Fibroblast of skin of scalp (primary cell): ENCODE data around the gene RALB.
"Not testable (repeated sequence)": the region's sequence is repeated elsewhere in the genome, so short reads cannot be mapped to it uniquely, and the experiment has no call there.

Experiments
- DNase-seq: peaks from one replicate; pipeline ENCODE4 v3.0.0-alpha.2; 2013

Gene RALB

DNA sequence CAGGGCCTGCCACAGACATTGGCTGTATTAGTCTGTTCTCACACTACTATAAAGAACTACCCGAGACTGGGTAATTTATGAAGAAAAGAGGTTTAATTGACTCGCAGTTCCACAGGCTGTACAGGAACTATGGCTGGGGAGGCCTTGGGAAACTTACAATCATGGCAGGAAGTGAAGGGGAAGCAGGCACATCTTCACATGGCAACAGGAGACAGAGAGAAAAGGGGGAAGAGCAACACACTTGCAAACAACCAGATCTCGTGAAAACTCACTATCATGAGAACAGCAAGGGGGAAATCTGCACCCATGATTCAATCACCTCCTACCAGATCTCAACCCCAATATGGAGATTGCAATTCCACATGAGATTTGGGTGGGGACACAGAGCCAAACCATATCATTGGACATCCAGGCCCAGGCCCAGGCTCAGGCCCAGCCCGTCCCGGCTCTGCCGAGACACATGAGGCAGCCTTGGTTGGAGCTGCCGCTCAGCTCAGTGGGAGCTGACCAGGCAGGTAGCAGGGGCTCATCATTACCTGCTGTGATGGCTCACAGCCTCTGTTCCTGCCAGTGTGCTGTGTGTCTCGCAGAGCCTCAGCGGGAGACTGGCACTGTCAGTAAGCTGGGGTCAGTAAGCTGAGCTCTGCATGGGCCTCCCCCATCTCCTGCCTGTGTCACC lies 8.6 kb upstream of the RALB start:
- DNase-seq: no peak

DNA sequence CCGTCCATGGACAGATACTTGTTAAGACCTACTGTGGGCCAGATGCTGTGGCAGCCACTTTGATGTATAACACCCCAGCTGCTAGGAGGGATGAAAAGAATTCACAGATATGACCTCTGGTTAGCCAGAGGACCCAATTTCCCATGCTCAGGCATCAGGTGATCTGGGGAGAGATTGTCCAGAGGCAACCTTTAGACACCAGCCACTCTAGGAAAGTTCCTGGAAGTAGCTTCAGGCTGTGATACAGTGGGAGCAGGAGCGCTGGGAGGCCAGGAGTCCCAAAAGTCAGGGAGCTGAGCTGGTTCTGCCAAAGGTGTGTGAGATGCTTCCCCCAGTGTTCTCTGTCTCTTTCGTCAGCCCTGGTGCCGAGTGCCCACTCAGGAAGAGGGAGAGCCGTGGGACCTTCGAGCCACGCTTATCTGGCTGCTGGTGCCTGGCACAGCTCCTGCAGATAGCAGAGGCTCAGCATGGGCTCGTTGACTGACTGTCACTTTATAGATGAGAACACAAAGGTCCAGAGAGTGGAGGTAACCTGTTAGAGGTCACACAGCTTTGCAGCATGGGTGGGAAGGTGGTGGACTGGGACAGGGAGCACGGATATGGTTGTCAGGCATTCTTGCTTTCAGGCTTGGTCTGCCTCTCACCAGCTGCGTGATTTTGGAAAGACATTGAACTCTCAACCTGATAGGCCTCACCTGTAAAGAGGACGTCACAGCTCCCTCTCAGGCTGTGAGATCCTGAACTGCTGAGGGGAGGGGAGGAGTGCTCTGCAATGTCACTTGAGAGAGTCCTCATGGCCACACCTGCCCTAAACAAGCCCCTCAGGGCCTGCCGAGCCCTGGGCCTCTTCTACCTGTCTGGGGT lies 7.8 kb upstream of the RALB start:
- no peak for DNase-seq

DNA sequence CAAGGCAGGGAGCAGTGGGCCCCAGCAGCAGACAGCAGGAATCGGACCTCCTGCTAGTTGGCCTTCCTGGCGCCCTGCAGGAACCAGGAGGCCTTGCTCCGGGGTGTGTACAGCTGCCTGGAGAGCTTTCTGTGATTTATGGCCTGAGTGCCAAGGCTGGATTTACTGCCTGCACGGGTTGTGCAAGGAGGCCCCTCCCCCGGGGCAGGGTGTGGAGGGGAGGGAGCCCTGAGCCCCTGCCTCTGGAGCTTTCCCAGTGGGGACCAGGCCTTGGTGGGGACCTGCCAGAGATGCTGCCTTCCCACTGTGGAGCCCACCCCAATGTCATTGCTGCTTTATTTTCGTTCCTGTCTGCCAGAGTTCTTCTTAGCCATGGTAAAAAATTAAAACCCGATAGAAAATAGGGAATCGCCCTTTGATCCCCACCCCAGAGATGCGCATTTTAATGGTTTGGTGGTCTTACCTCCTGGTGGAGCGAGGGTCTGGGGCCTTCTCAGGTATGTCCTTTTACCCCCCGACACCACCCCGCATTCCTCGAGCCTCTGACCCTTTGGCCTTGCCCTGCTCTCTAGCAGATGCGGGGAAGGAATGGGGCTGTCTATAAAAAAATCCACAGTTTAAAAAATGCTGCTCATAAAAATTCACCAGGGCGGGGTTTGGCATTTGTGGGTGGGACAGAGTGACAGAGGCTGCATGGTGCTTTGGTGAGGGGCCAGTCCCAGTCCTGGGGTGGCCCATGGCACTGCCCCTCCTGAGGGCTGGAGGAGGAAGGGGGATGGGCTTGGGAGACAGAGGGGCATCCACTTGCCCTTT lies 6.9 kb upstream of the RALB start:
- no peak for DNase-seq

DNA sequence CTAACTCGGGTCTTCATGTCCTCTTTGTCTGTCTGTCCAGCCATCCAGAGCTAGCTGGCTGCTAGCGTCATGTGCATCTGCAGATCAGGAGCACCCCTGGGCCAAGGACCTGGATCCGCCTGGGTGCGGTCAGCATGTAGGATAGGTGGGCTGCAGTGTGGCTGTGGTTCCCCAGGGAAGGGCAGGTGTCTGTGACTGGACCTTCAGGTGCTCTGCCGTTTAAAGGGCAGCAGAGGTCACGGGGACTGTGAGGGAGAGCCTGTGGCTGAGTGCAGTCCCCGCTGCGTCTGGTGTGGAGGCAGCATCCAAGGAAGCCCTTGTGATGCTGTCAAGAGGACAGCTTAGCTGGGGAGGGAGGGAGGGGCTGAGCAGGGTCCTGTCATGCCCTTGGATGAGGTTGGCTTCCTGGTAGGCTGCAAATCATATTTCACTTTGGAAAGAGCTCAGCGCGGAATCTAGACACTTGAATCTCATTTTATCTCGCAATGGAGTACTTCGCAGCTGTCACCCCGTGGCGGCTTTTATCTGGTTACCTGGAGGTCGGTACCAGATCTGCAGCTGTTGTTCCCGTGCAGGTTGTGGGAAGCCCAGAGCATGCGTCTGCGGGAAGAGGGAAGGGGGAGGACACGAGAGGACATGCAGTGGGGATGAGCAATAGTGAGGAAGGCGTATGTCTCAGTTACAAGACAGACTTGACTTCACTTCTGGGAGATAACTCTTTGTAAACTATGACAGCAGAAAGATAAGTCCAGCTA lies 5.9 kb upstream of the RALB start:
- no peak for DNase-seq

DNA sequence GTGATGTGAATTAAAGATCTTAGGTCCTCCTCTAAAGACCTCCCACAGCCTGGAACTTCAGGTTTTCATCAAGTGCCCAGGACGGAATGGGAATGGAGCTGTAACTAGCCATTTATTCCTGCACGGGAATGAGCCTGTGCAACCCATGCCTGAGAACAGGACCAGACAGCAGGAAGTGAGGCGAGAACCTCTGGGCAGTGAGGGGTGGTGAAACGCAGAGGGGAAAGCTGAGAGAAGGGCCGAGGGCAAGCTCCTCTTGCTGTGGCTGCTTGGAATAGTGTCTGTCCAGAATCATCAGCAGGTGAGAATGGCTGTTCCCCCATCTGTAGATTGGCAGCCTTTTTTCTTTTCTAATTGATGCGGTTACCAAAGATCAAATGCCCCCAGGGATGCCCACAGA lies 4.8 kb upstream of the RALB start:
- no peak for DNase-seq

DNA sequence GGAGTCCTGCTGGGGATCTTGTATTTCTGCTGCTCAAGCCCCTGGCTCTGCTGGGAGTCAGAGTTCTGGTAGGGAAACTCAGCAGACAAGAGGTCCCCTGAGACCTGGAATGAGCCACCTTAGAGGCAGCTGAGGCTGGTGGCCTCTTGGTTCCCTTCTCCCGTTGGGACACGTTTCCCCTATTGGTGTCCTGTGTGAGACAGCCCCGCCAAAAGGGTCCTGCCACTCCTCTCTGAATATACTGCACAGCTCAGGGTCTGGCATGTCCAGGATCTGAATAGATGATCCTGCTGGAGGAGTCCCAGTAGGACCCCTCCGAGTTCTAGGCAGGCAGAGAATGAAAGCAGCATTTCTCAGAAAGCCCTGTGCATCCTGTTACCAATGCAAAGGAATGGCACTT lies 2.0 kb upstream of the RALB start:
- DNase-seq: no peak

DNA sequence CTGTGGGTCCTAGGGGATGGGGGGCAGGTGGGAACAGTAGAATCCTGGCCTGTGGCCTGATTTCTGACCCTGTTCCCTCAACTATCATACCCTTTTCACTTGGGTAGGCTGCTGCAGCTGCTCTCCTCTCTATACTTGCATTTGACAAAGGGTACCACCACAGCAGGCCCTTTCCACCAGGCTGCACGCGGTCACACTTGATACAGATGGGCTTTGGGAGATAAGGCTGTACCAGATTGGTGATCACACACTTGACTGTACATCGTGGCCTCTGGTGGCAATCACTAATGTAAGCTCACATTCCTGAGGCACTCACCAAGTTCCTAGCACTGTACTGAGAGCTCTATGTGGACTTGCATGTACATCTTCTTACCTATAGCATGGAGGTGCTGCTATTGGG lies 1.6 kb upstream of the RALB start:
- DNase-seq: no peak

DNA sequence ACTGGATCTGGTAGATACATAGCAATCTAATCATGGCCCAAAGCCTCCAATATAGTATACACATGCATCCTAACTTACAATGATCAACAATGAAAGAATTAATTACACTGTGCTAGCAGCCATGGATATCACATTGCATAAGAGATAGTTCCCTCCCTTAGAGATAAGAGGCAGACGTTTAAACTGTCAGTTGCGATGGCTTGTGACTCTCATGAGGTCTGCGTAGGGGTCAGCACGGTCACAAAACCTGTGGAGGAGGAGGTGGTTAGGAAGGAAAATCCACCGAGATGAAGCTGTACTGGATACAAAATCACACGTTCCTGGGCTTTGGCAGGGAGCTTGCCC lies 800 bp upstream of the RALB start:
- no peak for DNase-seq

DNA sequence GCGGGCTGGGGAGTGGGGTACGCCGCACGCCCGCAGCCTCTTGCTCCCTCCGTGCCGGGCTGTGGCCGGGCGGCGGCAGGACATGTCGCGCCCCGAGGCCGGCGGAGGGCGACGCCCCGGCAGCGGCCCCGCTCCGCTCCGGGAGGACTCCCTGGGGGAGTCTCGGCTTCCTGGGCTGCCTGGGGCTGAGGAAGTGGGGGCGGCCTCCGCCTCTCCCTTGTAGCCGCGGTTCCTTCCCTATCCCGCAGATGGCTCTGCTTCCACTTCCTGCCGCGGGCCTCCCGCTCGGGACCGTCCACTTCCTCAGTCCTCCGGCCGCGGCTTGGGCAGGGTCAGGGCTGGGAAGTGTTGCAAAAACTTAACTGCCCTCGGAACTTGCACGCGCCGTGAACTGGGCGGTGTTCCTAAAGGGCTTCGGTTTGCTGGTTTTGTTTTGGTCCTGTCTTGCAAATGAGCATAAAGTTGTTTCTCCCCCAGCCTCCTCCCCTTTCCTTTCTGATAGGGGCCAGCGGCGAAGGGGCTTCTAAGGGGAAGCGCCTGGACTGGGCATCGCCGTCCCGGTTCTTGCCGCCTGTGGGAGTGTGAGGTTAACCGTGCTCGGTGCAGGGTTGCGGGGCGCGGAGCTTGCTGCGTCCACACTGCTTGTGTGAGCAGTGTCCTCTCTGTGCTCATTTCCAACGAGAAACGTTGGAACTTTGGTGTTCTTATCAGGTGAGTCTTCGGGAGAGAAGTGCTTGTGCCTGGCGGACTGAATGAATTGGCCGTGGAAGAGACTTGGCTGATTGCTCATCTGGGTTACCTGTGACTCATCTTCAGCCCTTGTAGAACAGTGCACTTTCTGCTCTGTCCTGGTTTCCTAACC lies 600 bp downstream of the RALB start:
- DNase-seq: peak; percentile 72

DNA sequence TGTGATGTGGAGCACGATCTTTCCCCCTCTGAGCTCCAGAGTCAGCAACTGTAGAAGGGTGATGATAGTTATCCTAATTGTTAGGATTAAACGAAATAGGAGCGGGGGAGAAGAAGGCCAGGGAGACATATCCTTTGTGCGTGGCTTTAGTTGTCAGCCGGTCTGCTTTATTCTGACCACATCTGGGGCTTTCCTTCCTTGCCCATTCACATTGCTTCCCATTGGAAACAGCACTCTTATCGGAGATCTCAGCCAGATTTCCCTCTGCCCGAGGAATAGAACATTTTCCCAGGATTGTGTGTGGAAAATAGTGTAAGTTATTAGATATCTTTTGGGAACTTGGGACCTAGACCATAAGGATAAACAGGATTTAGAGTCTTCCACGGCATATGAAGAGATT lies 1.5 kb downstream of the RALB start:
- DNase-seq: no peak

DNA sequence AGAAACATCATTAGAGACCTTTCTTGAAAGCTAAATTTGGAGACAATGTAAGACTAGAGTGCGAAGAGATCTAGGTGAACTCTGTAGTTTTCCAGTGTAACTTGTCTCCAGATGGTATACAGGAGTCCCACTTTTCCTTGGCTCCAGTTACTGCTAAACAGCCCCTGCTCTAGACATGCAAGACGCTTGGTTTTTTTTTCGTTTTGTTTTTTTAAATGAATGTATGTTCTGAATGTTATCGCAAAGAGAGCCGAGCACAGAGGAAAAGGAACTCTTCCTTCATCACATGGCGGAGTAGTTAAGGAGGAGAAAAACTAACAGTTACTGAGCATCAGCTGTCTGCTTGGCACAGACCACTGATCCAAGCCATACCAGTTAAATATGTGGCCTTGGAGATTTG lies 2.4 kb downstream of the RALB start:
- no peak for DNase-seq

DNA sequence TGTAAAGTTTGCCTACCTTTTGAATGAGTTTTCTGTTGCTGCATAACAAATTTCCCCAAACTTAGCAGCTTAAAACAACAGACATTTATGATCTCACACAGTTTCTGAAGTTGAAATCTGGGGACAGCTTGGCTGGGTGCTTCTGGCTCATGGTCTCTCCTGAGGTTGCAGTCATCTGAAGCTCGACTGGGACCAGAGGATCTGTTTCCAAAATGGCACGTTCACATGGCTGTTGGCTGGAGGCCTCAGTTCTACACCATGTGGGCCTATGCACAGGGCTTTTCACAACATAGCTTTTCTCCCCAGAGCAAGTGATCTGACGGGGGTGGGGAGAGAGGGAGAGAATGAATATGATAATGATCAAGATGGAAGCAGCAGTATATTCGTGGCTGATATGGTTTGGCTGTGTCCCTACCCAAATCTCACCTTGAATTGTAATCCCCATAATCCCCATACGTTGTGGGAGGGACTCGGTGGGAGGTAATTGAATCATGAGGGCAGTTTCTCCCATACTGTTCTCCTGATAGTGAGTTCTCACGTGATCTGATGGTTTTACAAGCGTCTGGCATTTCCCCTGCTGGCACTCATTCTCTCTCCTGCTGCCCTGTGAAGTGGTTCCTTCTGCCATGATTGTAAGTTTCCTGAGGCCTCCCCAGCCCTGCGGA lies 3.5 kb downstream of the RALB start:
- DNase-seq: no peak

DNA sequence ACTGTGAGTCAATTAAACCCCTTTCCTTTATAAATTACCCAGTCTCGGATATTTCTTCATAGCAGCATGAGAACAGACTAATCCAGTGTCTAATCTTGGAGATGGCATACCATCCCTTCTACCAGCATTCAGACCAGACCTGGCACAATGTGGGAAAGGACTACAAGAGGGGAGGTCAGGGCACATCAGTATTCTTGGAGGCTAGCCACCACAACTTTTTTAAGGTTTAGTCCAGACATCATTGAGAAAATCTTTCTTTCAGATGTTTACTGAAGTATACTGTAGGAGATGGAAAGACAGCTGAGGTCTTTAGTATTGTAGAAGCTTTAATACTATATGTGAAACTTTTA lies 4.0 kb downstream of the RALB start:
- DNase-seq: no peak

DNA sequence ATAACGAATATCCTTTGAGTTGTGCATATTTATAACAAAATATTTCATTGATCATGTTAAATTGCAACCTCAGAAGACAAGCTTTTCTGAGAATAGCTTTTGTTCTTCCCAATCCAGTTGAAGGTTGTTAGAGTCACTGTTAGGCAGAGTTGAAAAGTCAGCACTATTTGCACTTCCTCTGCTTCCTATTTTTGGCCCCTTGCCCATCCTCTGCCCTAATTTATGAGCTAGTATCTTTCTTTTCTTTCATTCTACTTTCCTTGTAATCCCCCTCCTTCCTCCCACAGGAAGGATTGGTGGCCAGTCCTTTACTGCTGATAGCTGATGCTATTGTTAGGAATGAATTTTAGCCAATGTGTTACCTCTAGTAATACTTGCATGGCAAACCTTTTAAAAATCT lies 4.9 kb downstream of the RALB start:
- no peak for DNase-seq

DNA sequence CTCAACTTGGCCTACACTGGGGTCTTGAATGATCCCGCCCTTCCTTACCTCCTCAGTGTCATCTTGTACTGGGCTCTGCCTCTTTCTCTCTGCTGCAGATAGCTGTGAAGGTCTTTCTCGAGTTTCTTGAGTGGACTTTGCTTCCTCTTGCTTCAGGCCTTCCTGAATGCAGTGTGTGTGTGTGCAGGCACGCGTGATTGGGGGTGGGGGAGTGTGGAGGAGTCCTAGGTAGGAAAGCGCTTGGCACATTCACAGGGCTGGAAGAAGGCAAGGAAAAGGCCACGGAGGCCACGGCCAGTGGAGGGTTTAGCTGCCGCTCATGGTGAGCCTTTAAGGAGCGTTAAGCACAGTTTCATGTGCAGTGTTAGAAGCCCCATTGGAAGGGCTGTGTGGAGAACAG lies 5.5 kb downstream of the RALB start:
- no peak for DNase-seq

DNA sequence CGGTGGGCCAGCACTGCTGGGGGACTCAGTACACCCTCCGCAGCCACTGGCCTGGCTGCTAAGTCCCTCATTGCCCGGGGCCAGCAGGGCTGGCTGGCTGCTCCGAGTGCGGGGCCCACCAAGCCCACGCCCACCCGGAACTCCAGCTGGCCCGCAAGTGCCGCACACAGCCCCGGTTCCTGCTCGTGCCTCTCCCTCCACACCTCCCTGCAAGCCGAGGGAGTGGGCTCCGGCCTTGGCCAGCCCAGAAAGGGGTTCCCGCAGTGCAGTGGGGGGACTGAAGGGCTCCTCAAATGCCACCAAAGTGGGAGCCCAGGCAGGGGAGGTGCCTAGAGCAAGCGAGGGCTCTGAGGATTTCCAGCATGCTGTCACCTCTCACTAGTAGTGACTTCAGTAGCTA lies 7.3 kb downstream of the RALB start:
- not testable (repeated sequence) for DNase-seq

DNA sequence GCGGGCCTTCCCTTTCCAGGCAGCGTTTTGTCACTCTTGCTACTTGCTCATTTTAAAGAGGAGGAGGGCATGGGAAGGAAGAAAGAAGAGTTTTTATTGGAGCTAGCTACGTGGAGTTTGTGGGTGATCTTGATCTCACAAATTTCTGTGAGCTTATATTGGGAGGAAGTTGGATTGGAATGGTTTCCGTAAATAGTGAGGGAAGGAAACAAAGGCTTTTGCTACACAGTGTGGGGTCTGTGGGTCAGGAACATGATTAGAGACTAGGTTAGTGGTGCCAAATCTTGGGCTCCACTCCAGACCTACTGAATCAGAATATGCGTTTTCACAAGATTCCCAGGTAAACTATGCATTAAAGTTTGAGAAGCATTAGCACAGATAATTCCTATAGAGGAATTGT lies 8.1 kb downstream of the RALB start:
- no peak for DNase-seq

DNA sequence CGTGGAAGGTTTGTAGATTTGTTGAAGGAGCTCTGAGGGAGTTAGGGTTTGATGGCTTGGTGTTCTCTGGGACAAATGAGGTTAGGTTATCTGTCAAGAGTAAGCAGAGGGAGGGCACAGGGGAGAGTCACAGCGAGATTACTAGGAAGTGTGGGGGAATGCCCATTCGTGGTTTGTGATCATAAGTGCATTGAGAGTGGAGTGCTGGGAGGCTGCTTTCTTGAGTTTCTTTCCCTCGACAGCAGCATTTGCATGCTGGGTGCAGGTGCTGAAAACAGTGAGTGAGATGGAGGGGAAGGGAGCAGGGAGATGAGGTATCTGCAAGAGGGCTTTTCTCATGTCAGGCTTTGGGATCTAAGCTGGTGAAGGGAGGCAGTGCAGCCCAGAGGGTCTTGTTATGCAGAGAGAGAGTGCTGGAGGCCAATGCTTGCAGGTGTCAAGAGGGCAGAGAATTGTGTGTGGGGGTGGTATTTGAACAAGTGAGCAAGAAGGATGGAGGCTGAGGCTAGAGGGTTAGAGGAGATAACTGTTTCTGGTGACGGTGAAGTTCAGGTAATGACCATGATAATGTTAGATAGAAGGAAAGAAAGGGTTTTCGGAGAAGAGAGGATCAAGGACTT lies 8.8 kb downstream of the RALB start:
- no peak for DNase-seq

DNA sequence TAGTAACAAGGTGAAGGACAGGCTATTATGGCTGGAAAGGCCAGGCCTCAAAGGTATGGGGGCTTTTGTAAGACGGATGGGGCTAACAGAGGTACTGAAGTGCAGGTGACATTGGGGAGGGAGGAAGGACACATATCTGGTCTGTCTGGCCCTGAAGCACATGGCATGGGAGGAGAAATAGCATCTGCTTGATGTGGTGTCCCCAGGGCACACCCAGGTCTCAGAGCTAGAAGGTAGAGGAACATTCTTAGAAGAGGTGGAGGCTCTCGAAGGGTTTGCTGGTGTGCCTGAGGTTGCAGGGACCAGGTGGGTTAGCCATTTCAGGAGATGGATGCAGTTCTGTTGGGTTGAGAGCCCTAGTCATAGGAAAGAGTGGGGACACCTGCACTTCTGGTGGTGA lies 9.5 kb downstream of the RALB start:
- DNase-seq: no peak

DNA sequence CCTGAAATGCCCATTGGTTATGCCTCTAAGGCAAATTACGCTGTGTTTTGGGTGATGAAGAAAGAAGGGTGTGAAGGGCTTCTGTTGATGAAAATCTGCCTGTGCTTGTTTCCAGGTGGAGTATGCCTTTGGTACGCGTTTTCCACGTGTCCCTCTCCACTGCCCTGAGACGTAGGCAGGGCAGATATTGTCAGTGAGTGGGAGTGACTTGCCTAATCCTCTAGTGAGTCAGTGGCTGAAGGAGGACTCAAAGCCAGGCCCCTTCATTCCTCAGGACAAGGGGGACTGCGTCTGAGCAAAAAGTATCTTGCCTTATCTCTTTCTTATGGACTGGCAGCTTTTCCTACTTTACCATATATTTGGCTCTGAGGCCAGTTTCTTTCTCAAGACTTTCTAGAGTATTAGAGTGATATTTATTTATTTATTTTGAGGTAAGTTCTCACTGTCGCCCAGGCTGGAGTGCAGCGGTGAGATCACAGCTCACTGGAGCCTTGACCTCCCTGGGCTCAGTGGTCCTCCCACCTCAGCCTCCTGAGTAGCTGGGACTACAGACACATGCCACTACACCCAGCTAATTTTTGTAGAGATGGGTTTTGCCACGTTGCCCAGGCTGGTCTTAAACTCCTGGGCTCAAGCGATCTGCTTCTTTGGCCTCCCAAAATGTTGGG lies 10.2 kb downstream of the RALB start:
- no peak for DNase-seq
